GM23338 (cell line): Measurements from ENCODE around the gene ELMO3. TPM values are rescaled to one million over a fixed set of nuclear protein-coding genes. Genes with fewer than 3 reads are reported as not detected.

Experiments used
- CREB1 ChIP-seq: fragments of 250-450 bp; sonication (Bioruptor Pico); IDR thresholded peaks from 2 replicates; pipeline ENCODE4 v1.5.0; 2020; ENCODE audit warnings: low read depth, mild to moderate bottlenecking, moderate library complexity
- EZH2phosphoT487 ChIP-seq: fragments of 200-600 bp; sonication (generic); IDR thresholded peaks from one replicate; pipeline ENCODE4 v1.8.1; 2018; ENCODE audit warnings: antibody characterized with exemption; ENCODE audit not compliant: unreplicated experiment
- JUNB ChIP-seq: IDR thresholded peaks from one replicate; pipeline ENCODE4 v1.6.1; 2016; ENCODE audit warnings: antibody characterized with exemption; ENCODE audit not compliant: unreplicated experiment
- POLR2AphosphoS5 ChIP-seq: IDR thresholded peaks from 2 replicates; pipeline ENCODE4 v1.6.1; 2016; ENCODE audit warnings: antibody characterized with exemption, low read depth
- STAT1 ChIP-seq: IDR thresholded peaks from one replicate; pipeline ENCODE4 v1.6.1; 2016; ENCODE audit warnings: antibody characterized with exemption; ENCODE audit not compliant: unreplicated experiment
- microRNA counts: library from miRNA; unstranded; fragments of <30 nt; microRNA quantifications from one replicate; lab custom pipeline; 2017
- microRNA-seq: library from miRNA; unstranded; fragments of <30 nt; microRNA quantifications from one replicate; pipeline ENCODE4, GENCODE V29; 2017
- polyA plus RNA-seq: library from polyadenylated mRNA; unstranded; fragments of >200 nt; fragmentation: Nextera tagmentation; extraction: Ambion mirVana; gene quantifications from 2 replicates; pipeline ENCODE4 v1.2.1, GENCODE V29; 2016
- small RNA-seq: library from RNA; depleted of rRNA; stranded (forward); fragments of <200 nt; gene quantifications from one replicate; pipeline ENCODE3, GENCODE V24; 2014; ENCODE audit warnings: low replicate concordance
- total RNA-seq: library from RNA; depleted of rRNA; stranded (reverse); fragments of >200 nt; shearing (Covaris generic); gene quantifications from 2 replicates; pipeline ENCODE4 v1.2.3, GENCODE V29; 2014; rRNA removed
- TF ChIP-seq, protein P1 (sequence below): IDR thresholded peaks from 2 replicates; pipeline ENCODE4 v1.6.1; 2016; ENCODE audit warnings: antibody characterized with exemption

The ELMO3 gene
- total and polyA plus RNA-seq, 2 experiments from 2014 or later, result 4.7 to 16.2 TPM

DNA sequence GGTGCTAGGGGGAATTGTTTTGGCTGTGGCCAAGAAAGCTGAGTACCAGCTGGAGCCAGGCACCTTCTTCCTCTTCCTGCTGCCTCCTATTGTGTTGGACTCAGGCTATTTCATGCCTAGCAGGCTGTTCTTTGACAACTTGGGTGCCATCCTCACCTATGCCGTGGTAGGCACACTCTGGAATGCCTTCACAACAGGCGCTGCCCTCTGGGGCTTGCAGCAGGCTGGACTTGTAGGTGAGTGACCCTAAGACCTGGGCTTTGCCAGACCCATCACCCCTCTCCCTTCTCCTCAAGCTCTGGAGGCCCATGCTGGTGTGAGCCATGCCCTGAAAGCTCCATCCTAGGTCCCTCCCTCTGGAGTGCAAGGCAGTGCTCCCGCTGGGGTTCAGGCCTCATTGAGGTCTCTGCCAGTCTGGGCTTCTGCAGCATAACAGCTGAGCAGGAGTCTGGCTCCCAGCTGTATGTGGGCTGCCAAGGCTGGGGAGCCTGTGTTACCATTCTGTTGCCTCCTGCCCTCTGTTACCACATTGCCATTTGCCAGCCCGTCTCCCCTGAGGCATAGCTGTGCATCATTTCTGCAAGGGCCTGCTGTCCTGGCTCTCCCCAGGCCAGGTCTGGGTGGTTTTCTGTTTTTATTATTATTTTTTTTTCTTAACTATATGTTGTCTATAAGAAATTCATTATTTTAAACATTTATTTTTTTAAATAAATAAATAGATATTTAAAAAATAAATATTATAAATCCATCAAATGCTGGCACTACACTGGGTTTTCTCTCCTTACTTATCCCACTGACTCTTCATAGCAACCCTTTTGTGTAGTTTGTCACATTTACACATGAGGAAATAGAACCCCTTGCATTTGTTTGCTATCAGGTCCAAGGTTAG, 53.9 kb downstream of the ELMO3 start (continued):
- TF ChIP-seq STAT1 (no peak), POLR2AphosphoS5 (no peak), JUNB (no peak), CREB1 (CRISPR knock-in tag) (no peak), EZH2phosphoT487 (no peak)
- TF ChIP-seq, protein P1, sequence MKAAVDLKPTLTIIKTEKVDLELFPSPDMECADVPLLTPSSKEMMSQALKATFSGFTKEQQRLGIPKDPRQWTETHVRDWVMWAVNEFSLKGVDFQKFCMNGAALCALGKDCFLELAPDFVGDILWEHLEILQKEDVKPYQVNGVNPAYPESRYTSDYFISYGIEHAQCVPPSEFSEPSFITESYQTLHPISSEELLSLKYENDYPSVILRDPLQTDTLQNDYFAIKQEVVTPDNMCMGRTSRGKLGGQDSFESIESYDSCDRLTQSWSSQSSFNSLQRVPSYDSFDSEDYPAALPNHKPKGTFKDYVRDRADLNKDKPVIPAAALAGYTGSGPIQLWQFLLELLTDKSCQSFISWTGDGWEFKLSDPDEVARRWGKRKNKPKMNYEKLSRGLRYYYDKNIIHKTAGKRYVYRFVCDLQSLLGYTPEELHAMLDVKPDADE, result no peak

MicroRNAs encoded within 50 kb of the gene (microRNA counts, 767-probe panel; counts per million panel counts)
- microRNA hsa-miR-328 (lab: Ali Mortazavi, UCI), result not detected

Small RNA genes within 50 kb of the gene (microRNA-seq; reads per million reads assigned to microRNA genes)
- gene MIR328, result 1.8 reads per million

Small RNA genes within 50 kb of the gene (small RNA-seq; reads per million reads assigned to genes)
- gene MIR328, result not detected

Other genes starting within 250 kb of the ELMO3 start
- gene CES3, start 237.9 kb upstream of the ELMO3 start, total RNA-seq, result 0.66 and 1.0 TPM in 2 replicates
- gene CES3, start 237.9 kb upstream of the ELMO3 start, polyA plus RNA-seq, result 0.55 and 0.92 TPM in 2 replicates
- gene CES4A, start 210.5 kb upstream of the ELMO3 start, total RNA-seq, result 0.10 and 0.39 TPM in 2 replicates
- gene CES4A, start 210.5 kb upstream of the ELMO3 start, polyA plus RNA-seq, result 0.16 and 0.42 TPM in 2 replicates
- gene CBFB, start 170.0 kb upstream of the ELMO3 start, total RNA-seq, result 26.9 and 27.8 TPM in 2 replicates
- 26.1 and 31.0 TPM in 2 replicates for gene CBFB, start 170.0 kb upstream of the ELMO3 start, polyA plus RNA-seq
- 26.6 and 35.9 TPM in 2 replicates for gene PHAF1, start 89.2 kb upstream of the ELMO3 start, total RNA-seq
- gene PHAF1, start 89.2 kb upstream of the ELMO3 start, polyA plus RNA-seq, result 14.2 and 14.7 TPM in 2 replicates
- 6.8 and 7.0 TPM in 2 replicates for gene B3GNT9, start 48.1 kb upstream of the ELMO3 start, total RNA-seq
- gene B3GNT9, start 48.1 kb upstream of the ELMO3 start, polyA plus RNA-seq, result 0.99 and 1.5 TPM in 2 replicates
- 0.42 TPM in 1 of 2 replicates, not detected in the other for gene TRADD, start 39.2 kb upstream of the ELMO3 start, total RNA-seq
- gene TRADD, start 39.2 kb upstream of the ELMO3 start, polyA plus RNA-seq, result 0.50 and 0.55 TPM in 2 replicates
- not detected in 2 replicates for gene FBXL8, start 39.2 kb upstream of the ELMO3 start, total RNA-seq
- gene FBXL8, start 39.2 kb upstream of the ELMO3 start, polyA plus RNA-seq, result 0.26 TPM in 1 of 2 replicates, not detected in the other
- 1.3 TPM in 1 of 2 replicates, not detected in the other for gene HSF4, start 34.4 kb upstream of the ELMO3 start, total RNA-seq
- 0.19 TPM in 1 of 2 replicates, not detected in the other for gene HSF4, start 34.4 kb upstream of the ELMO3 start, polyA plus RNA-seq
- gene NOL3, start 28.6 kb upstream of the ELMO3 start, total RNA-seq, result 0.27 and 3.3 TPM in 2 replicates
- gene NOL3, start 28.6 kb upstream of the ELMO3 start, polyA plus RNA-seq, result 2.7 and 4.0 TPM in 2 replicates
- 22.7 and 23.1 TPM in 2 replicates for gene MATCAP1, start 15.2 kb upstream of the ELMO3 start, total RNA-seq
- 9.5 and 13.3 TPM in 2 replicates for gene MATCAP1, start 15.2 kb upstream of the ELMO3 start, polyA plus RNA-seq
- gene EXOC3L1, start 9.0 kb upstream of the ELMO3 start, total RNA-seq, result 1.6 and 2.3 TPM in 2 replicates
- gene EXOC3L1, start 9.0 kb upstream of the ELMO3 start, polyA plus RNA-seq, result 0.92 and 1.1 TPM in 2 replicates
- gene E2F4, start 7.0 kb upstream of the ELMO3 start, total RNA-seq, result 135 and 168 TPM in 2 replicates
- 67.0 and 67.2 TPM in 2 replicates for gene E2F4, start 7.0 kb upstream of the ELMO3 start, polyA plus RNA-seq
- gene TMEM208, start 28.0 kb downstream of the ELMO3 start, total RNA-seq, result 18.4 and 23.2 TPM in 2 replicates
- gene TMEM208, start 28.0 kb downstream of the ELMO3 start, polyA plus RNA-seq, result 82.3 and 89.7 TPM in 2 replicates
- 48.2 and 52.7 TPM in 2 replicates for gene FHOD1, start 48.4 kb downstream of the ELMO3 start, total RNA-seq
- 26.2 and 28.4 TPM in 2 replicates for gene FHOD1, start 48.4 kb downstream of the ELMO3 start, polyA plus RNA-seq
- gene SLC9A5, start 49.8 kb downstream of the ELMO3 start, total RNA-seq, result 5.4 and 6.4 TPM in 2 replicates
- 3.4 and 4.5 TPM in 2 replicates for gene SLC9A5, start 49.8 kb downstream of the ELMO3 start, polyA plus RNA-seq
- gene PLEKHG4, start 80.4 kb downstream of the ELMO3 start, total RNA-seq, result 10.3 and 17.1 TPM in 2 replicates
- 3.2 and 4.9 TPM in 2 replicates for gene PLEKHG4, start 80.4 kb downstream of the ELMO3 start, polyA plus RNA-seq
- 0.31 TPM in 1 of 2 replicates, not detected in the other for gene KCTD19, start 127.6 kb downstream of the ELMO3 start, total RNA-seq
- 0.61 and 0.65 TPM in 2 replicates for gene KCTD19, start 127.6 kb downstream of the ELMO3 start, polyA plus RNA-seq
- 1.2 TPM in 1 of 2 replicates, not detected in the other for gene LRRC36, start 127.7 kb downstream of the ELMO3 start, total RNA-seq
- not detected in 2 replicates for gene LRRC36, start 127.7 kb downstream of the ELMO3 start, polyA plus RNA-seq
- 0.28 TPM in 1 of 2 replicates, not detected in the other for gene TPPP3, start 194.4 kb downstream of the ELMO3 start, total RNA-seq
- 0.26 and 1.3 TPM in 2 replicates for gene TPPP3, start 194.4 kb downstream of the ELMO3 start, polyA plus RNA-seq
- 2.3 and 2.7 TPM in 2 replicates for gene ZDHHC1, start 217.3 kb downstream of the ELMO3 start, total RNA-seq
- 1.4 and 1.6 TPM in 2 replicates for gene ZDHHC1, start 217.3 kb downstream of the ELMO3 start, polyA plus RNA-seq
- gene HSD11B2, start 232.0 kb downstream of the ELMO3 start, total RNA-seq, result 23.0 and 25.1 TPM in 2 replicates
- 14.8 and 16.6 TPM in 2 replicates for gene HSD11B2, start 232.0 kb downstream of the ELMO3 start, polyA plus RNA-seq